Activated CD4-positive, CD25-positive, alpha-beta regulatory T cell treated with anti-CD3 and anti-CD28 coated beads, Interleukin-2, amount 50 U/mL, for 16 hours (primary cell): ENCODE results near the gene VEGFB.

Experiments
- DNase-seq: peaks from one replicate; pipeline ENCODE4 v3.0.0-alpha.2; 2020; ENCODE audit warnings: low read depth, low spot score

The VEGFB gene

GRCh38 chr11:64210301-64211020 lies 23.9 kb upstream of the VEGFB start:
- no peak for DNase-seq

GRCh38 chr11:64211181-64211872 lies 23.1 kb upstream of the VEGFB start:
- no peak for DNase-seq

GRCh38 chr11:64216879-64217278 lies 17.5 kb upstream of the VEGFB start:
- DNase-seq = no peak

GRCh38 chr11:64218628-64219353 lies 15.6 kb upstream of the VEGFB start:
- DNase-seq = no peak

- DNase-seq = no peak
Observed at GRCh38 chr11:64219354-64219684, 15.1 kb upstream of the VEGFB start.

- no peak for DNase-seq
Observed at GRCh38 chr11:64219755-64220154, 14.6 kb upstream of the VEGFB start.

- DNase-seq = no peak
Observed at GRCh38 chr11:64220271-64220670, 14.1 kb upstream of the VEGFB start.

GRCh38 chr11:64220798-64221197 lies 13.6 kb upstream of the VEGFB start:
- DNase-seq = no peak

- no peak for DNase-seq
Observed at GRCh38 chr11:64222651-64223000, 11.8 kb upstream of the VEGFB start.

- no peak for DNase-seq
Observed at GRCh38 chr11:64223001-64223651, 11.3 kb upstream of the VEGFB start.

GRCh38 chr11:64224151-64224890 lies 10.1 kb upstream of the VEGFB start:
- DNase-seq = no peak

GRCh38 chr11:64224891-64225607 lies 9.3 kb upstream of the VEGFB start:
- DNase-seq = no peak

- DNase-seq = peak; percentile 86
Observed at GRCh38 chr11:64225608-64226506, 8.5 kb upstream of the VEGFB start, which contains the start of the genes NUDT22 and TRPT1. NUDT22 (plus strand) TSS chr11:64226274; CDS start chr11:64226653, 379 bp downstream. TRPT1 (minus strand) TSS chr11:64226186; CDS start chr11:64225860, 326 bp downstream.

GRCh38 chr11:64226507-64227051 lies 7.8 kb upstream of the VEGFB start:
- DNase-seq = no peak

- DNase-seq = no peak
Observed at GRCh38 chr11:64227405-64227956, 6.9 kb upstream of the VEGFB start.

GRCh38 chr11:64229090-64229743 lies 5.2 kb upstream of the VEGFB start:
- no peak for DNase-seq

- no peak for DNase-seq
Observed at GRCh38 chr11:64229744-64230170, 4.6 kb upstream of the VEGFB start.

- DNase-seq = peak; percentile 79
Observed at GRCh38 chr11:64230171-64230984, 4.0 kb upstream of the VEGFB start, which contains the start of gene DNAJC4. DNAJC4 (plus strand) TSS chr11:64230548; CDS start chr11:64230855, 307 bp downstream.
